GM19372 (cell line): ENCODE results near the gene DPT.

Experiments used
- ATAC-seq: cut with Tn5 transposase; IDR thresholded peaks from one replicate; pipeline ENCODE4 v1.9.1; 2021; ENCODE audit warnings: mild to moderate bottlenecking, low read depth, moderate library complexity; ENCODE audit not compliant: unreplicated experiment

The DPT gene

DNA sequence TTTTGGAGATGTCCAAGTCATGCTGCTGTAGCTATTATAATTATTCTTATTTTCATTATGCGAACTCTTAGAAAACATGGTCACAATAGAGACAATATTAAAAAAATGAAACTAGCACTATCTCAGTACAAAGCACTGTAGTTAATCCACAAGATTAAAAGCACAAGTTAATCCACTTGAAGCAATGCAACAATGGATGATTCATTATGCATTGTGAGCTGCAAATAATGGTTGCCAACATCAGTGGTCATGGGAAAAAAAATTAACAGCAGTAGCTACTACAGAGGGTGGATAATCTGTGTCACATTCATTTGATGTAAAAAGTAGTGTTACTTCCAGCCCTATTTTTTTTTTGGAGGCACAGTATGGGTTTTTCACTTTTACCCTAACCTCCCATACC lies 56.7 kb downstream of the DPT start:
- ATAC-seq: no peak

DNA sequence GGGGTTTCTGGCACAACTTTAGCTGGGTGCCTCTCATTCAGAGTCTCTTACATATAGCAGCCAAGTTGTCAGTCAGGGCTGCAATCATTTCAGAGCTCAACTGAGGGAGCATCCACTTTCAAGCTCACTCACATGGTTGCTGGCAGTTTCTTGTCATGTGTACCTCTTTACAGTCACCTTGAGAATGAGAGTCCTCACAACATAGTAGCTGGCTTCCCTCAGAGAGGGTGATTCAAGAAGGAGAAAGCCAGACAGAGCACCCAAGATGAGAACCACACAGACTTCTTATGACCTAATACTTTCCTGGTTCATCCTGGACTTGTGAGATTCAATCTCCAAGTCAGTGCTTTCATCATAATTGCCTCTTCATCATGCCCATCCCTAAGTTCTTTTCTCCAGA lies 57.2 kb downstream of the DPT start:
- no peak for ATAC-seq

DNA sequence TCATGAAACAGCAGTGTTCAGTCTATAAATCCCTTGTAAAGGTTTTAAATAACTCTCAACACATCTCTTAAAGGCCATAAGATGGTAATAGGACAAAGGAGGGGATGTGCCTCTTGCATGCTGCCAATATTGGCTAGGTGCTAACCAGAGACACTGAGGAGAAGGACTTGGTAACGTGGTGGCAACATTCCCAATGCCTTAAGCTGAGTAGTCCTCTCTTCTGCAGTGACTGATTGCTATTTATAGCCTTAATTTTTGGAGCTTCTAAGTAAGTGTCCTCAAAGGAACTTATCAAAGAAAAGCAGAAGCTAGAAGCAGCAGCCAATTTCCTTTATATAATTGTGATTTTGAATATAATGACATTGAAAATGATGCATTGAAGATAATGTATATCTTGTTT lies 63.0 kb downstream of the DPT start:
- ATAC-seq: no peak

GRCh38 chr1:168664069-168664834 lies 64.8 kb downstream of the DPT start:
- ATAC-seq: no peak

DNA sequence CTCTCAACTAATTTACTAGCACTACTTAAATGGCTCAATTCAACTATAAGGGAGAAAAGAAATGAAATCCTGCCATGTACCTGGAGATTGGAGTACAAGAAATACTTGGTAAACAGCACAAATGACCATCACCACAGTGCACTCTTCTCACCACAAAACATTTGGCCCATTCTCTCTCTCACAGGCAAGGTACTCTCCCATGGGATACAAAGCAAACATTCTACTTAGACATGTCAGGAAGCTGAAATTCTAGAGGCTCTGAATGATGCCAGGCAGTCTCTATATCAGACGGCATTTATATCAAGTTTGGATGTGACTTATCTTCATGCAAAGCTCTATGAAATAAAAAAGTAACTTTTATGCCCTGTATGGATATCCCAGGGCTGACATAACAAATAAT lies 72.5 kb downstream of the DPT start:
- no peak for ATAC-seq

DNA sequence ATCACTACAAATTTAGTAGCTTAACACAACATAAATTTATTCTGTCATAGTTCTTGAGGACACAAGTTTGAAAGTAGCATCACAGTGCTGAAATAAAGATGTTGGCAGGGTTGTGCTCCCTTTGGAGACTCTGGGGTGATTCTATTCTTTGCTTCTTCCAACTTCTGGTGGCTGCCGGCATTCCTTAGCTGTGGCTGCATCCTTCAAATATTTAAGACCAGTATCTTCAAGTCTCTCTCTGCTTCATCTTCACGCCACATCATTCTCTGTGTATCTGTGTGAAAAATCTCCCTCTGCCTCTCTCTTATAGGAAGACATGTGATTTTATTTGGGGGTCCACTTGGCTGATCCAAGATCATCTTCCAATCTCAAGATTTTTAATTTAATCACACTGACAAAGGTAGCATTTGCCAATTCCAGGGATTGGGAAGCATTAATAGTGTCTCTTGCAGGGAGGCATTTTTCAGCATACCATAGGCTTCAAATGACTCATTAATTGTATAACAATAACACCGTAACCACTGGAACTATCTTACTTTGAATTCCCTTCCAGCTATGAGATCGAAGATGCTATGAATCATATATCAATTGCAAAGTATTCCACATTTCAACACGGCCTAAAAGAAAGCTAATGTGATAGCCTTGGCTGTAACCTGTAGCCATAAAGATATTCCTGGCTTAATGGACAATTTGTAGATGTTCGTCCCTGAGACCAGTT lies 74.6 kb downstream of the DPT start:
- no peak for ATAC-seq

DNA sequence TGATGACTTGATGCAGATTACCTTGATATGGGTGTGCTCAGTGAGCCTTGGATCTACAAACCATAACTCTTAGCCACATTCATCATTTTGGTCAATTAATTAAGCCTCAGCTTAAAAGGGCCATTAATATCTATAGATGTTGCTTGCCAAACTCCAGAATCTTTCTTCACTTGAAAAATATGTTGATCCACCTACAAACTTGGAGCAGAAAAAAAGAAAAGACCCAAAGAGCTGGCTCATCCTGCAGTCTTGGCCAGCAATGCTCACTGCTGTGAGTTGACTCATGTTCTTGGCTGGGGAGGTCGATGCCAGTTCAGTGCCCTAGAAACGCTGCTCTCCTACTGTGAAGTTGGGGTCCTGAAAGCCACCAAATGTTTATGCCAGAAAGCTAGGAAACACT lies 75.4 kb downstream of the DPT start:
- ATAC-seq: no peak

GRCh38 chr1:168645721-168646120 lies 83.3 kb downstream of the DPT start:
- no peak for ATAC-seq
